AG04450 (cell line): ENCODE results near the gene RPS24. TPM values are rescaled to one million over a fixed set of nuclear protein-coding genes. Genes with fewer than 3 reads are reported as not detected.
"Not testable (repeated sequence)": the region's sequence is repeated elsewhere in the genome, so short reads cannot be mapped to it uniquely, and the experiment has no call there.

Source experiments
- CTCF ChIA-PET: fragments of 300-600, 350-600 bp; formaldehyde crosslinking; extraction: SDS; loops from one replicate; lab custom pipeline; 2022; ENCODE audit warnings: antibody characterized with exemption, inconsistent platforms; lab: Charles Lee
- POLR2A ChIA-PET: fragments of 350-600 bp; formaldehyde crosslinking; extraction: SDS; loops from one replicate; lab custom pipeline; 2021; ENCODE audit warnings: antibody characterized with exemption, inconsistent platforms; lab: Yijun Ruan, JAX
- DNase-seq: peaks from one replicate; pipeline ENCODE4 v3.0.0-alpha.2; 2011; ENCODE audit warnings: low read depth, low spot score
- H3K27ac ChIP-seq: one replicate; pipeline ENCODE4 v1.5.1; 2012; ENCODE audit warnings: low read depth, low read length, control low read depth
- H3K27me3 ChIP-seq: one replicate; pipeline ENCODE4 v1.6.0; 2012; ENCODE audit warnings: low read length; ENCODE audit not compliant: control insufficient read depth, insufficient read depth
- H3K4me3 ChIP-seq: 2 replicates; pipeline ENCODE4 v1.5.1; 2011; ENCODE audit warnings: mild to moderate bottlenecking, low read depth, low read length, control low read depth
- H3K9me3 ChIP-seq: 2 replicates; pipeline ENCODE4 v1.5.1; 2012; ENCODE audit warnings: low read length; ENCODE audit not compliant: control insufficient read depth, insufficient read depth
- CTCF ChIP-seq: IDR thresholded peaks from 2 replicates; pipeline ENCODE4 v1.5.1; 2011; ENCODE audit warnings: low read depth, low read length, control low read depth, inconsistent platforms
- polyA plus RNA-seq: library from polyadenylated mRNA; depleted of rRNA; stranded (reverse); fragments of >200 nt; gene quantifications from 2 replicates; pipeline ENCODE4 v1.2.3, GENCODE V29; 2011

Gene RPS24
- polyA plus RNA-seq, 1 experiment = 3,777 TPM

- no peak for TF ChIP-seq CTCF
- Histone ChIP-seq H3K27me3 (peaks cover 11% of the 10 kb centered on the region), H3K4me3 (no peak overlapping the region), H3K9me3 (no peaks in the 10 kb centered on the region), H3K27ac (no peak overlapping the region)
- ChIA-PET CTCF (no interaction called here), POLR2A (no interaction called here)
- DNase-seq = no peak
Measured at GRCh38 chr10:78070726-78071125, 37.1 kb downstream of the RPS24 start.

GRCh38 chr10:78071140-78071856, 37.6 kb downstream of the RPS24 start:
- no peak for TF ChIP-seq CTCF
- no peak overlapping the region for H3K27ac ChIP-seq
- H3K9me3 ChIP-seq = peaks cover 2% of the 10 kb centered on the region; the same call in 1 of the 2 replicates
- H3K4me3 ChIP-seq = no peak overlapping the region
- ChIA-PET CTCF (no interaction called here), POLR2A (no interaction called here)
- no peak for DNase-seq
- peaks cover 11% of the 10 kb centered on the region for H3K27me3 ChIP-seq

GRCh38 chr10:78071857-78072179, 38.2 kb downstream of the RPS24 start:
- no peak for TF ChIP-seq CTCF
- ChIA-PET POLR2A (no interaction called here), CTCF (no interaction called here)
- H3K27me3 ChIP-seq = peaks cover 12% of the 10 kb centered on the region
- no peak for DNase-seq
- no peak overlapping the region for H3K27ac ChIP-seq
- H3K4me3 ChIP-seq = no peak overlapping the region
- H3K9me3 ChIP-seq = peaks cover 6% of the 10 kb centered on the region; the same call in 1 of the 2 replicates

- Histone ChIP-seq H3K4me3 (no peak overlapping the region), H3K9me3 (peaks cover 6% of the 10 kb centered on the region; the same call in 1 of the 2 replicates), H3K27me3 (peaks cover 18% of the 10 kb centered on the region), H3K27ac (no peak overlapping the region)
- ChIA-PET CTCF (no interaction called here), POLR2A (no interaction called here)
- TF ChIP-seq CTCF = no peak
- DNase-seq = no peak
Measured at GRCh38 chr10:78072504-78072903, 38.8 kb downstream of the RPS24 start.

GRCh38 chr10:78075806-78076205, 42.1 kb downstream of the RPS24 start:
- POLR2A ChIA-PET, DNase-seq, H3K27ac ChIP-seq, H3K4me3 ChIP-seq, H3K9me3 ChIP-seq, CTCF ChIA-PET: not testable (repeated sequence)
- peaks cover 18% of the 10 kb centered on the region for H3K27me3 ChIP-seq
